Stimulated activated CD8-positive, alpha-beta memory T cell treated with anti-CD3 and anti-CD28 coated beads, Interleukin-12 subunit alpha, Interleukin-12 subunit beta, amount 100 ng/mL, for 24 hours (primary cell): Measurements from ENCODE around the gene SNTG2.
"Not testable (repeated sequence)": the region's sequence is repeated elsewhere in the genome, so short reads cannot be mapped to it uniquely, and the experiment has no call there.

Source experiments
- DNase-seq: peaks from one replicate; pipeline ENCODE4 v3.0.0-alpha.2; 2020; ENCODE audit errors: extremely low read depth

SNTG2 gene

DNA sequence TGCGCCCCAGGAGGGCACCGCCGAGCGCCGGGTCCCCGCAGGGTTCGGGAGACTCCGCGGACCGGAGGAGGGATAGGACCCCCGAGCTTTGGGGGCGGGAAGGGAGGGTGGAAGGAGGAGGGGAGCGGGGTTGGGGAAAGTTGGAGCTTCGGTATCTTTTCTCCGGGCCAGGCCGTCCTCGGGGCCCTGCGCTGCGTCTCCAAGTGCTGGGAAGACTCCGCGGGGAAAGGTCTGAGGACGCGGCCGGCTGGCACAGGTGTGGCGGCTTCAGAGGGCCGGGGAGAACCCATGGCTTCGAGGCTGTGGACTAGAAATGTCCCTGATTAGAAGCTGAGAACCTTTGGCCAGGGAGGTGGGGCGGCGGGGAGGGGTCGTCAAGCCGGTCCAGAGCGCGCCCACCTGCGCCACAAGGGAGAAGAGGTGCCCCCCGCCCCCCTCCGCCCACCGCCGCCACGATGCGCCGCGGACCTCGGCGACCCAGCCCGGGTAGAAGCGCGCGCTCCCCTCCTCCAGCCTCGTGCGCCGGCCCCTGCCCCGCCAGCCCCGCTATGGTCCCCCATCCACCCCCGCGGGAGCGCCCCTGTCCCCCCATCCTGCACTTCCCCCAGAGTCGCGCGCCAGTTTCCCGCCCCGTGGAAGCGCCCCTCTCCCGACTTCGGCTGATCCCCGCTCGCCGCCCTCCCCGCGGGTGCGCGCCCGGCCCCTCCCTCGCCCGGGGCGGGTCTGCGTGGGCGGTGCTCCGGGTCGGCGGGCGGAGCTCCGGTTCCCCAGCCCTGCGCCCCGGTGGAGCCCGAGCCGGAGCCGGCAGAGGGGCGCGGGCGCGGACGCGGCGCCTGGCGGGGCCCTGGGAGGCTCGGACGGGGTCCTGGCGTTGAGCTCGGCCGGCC lies at the start of gene SNTG2:
SNTG2 (plus strand) TSS at position 770 of the 887 bp plus-strand sequence. CDS start 148 bp downstream, outside the sequence.
- no peak for DNase-seq

DNA sequence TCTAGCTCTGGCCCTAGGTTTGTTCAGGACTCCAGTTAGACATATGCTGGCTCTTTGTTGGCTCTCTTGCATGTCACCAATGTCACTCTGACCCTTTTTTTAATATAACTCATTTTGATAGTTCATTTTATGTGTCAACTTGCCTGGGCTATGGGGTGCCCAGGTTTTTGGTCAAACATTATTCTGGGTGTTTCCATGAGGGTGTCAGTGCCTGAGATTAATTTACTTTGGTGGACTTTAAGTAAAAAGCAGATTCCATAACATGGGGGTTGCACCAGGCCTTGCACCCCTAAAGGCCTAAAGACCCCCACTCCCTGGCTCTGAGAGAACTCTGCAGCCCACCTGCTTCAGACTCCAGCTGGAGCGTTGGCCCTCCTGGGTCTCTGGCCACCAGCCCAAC lies 48.1 kb upstream of the SNTG2 start:
- DNase-seq, result no peak

- no peak for DNase-seq
Measured at GRCh38 chr2:903223-903900, 47.3 kb upstream of the SNTG2 start.

DNA sequence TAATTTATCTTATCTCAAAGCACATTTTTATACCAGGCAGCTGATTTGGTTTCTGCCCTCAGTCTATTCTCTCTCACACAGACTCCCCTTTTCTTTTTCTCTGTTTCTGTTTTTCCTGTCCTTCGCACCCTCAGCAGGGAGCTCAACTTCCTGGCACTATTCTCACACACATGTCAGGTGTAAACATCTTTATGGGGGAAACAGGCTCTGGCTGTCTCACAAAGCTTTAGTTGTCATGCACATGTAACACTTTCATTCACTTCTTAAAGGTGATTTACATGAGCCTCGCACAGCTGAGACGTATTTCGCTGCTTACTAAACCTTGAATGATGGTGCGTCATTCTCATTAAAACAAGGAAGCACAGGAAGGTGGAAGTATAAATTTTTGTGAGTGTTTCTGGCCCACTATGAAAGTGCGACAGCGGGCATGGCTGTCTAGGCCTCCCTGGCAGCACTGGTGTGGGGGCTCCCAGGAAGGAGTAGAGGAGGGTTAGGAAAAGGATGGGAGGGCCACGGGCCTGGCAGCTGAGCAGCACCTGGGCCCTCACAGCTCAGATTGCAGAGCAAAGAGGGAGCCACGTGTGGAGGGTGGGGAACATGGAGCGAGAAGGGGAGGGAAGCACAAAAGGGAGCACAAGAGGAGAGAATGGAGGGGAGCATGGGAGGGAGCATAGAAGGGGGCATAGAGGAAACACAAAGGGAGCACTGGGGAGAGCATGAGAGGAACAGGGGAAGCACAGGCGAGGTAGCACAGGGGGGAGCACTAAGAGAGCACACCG lies 46.2 kb upstream of the SNTG2 start:
- no peak for DNase-seq

DNA sequence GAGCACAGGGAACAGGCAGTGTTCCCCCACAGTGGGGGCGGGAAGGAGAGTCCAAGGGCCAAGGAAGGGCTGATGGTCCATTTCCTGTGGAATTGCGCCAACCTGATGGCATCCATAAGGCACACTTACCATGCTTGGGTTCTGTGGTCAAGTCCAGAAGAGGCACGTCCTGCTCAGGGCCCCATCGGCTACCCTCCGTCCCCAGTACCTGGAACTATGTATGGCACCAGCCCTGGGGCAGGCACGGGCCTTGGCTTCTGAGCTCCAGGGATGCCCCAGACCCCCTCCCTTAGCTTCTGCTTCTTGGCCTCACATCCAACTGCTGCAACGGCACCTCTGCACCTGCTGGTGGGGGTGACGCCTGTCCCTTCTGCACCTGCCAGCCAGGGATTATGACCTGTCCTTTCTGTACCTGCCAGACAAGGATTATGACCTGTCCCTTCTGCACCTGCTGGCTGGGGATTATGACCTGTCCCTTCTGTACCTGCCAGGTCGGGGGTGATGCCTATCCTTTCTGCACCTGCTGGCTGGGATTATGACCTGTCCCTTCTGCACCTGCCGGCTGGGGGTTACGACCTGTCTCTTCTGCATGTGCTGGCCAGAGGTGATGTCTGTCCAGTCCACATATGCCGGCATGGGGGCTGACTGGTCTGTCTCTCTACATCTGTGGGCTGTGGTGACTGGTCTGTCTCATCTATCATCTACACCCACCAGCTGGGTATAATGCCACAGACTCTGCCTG lies 45.4 kb upstream of the SNTG2 start:
- DNase-seq, result no peak

DNA sequence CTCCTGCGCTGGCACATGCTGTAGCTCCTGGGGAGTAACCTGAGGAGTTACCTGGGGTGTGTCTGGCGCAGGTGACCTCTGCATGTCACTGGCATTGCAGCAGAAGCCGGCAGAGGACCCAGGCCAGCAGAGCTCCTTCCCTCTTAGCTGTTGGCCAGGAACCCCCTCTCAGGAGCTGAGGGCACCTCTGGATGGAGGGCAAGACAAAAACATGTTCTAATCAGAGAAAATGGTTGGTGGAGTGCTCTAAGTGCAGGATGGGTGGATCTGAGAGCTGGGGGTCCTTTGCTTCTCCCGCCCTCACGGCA lies 44.9 kb upstream of the SNTG2 start:
- DNase-seq, result no peak

GRCh38 chr2:907706-908105 lies 42.9 kb upstream of the SNTG2 start:
- no peak for DNase-seq

DNA sequence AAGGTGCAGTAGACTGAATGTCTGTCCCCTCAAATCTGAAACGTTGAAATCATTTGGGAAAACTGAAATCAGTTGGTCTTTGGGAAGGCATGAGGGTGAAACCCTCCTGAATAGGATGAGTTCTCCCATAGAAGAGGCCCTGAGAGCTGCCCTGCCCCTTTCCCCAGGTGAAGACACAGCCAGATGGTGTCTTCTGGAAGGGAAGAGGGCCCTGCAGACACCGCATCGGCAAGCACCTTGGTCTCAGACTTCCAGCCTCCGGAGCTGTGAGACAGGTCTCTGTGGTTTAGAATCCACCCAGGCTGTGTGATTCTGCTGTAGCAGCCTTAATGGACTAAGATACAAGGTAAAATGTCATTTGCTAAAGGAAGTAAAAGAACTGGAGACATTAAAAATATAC lies 42.1 kb upstream of the SNTG2 start:
- no peak for DNase-seq

DNA sequence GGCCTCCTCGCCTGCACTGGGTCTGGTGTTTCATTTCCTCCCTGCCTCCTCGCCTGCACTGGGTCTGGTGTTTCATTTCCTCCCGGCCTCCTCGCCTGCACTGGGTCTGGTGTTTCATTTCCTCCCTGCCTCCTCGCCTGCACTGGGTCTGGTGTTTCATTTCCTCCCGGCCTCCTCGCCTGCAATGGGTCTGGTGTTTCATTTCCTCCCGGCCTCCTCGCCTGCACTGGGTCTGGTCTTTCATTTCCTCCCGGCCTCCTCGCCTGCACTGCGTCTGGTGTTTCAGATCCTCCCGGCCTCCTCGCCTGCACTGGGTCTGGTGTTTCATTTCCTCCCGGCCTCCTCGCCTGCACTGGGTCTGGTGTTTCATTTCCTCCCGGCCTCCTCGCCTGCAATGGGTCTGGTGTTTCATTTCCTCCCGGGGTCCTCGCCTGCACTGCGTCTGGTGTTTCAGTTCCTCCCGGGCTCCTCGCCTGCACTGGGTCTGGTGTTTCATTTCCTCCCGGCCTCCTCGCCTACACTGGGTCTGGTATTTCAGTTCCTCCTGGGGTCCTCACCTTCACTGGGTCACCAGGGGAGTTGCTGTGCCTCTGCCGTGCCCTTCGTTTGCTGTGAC lies 40.8 kb upstream of the SNTG2 start:
- not testable (repeated sequence) for DNase-seq

DNA sequence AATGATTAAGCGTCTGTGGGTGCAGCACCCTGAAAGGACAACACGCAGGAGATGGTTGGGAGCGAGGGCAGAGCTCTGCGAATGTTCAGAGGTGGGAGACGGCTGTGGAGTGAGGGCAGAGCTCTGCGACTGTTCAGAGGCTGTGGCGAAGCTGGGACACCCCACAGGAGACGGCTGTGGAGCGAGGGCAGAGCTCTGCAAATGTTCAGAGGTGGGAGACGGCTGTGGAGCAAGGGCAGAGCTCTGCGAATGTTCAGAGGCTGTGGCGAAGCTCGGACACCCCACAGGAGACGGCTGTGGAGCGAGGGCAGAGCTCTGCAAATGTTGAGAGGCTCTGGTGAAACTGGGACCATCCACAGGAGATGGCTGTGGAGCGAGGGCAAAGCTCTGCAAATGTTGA lies 40.0 kb upstream of the SNTG2 start:
- DNase-seq, result no peak

- DNase-seq, result no peak
Measured at GRCh38 chr2:915979-916378, 34.7 kb upstream of the SNTG2 start.

DNA sequence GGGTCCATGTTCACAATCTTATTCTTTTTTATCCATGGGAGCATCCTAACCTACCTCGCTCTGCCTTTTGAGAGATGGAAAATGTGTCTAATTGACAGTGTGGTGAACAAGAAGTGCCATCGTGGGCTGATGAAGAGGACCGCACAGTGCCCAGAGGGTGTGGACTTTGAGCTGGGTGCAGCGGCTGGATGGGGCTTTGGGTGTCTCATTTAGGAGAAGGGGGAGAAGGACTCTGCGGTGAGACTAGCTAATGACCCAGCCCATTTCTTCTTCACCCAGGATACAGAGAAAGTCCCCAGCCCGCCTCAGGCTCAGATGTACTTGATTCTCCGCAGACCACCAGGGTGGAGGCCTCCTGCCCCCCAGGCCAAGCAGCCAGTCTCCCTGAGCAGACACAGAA lies 33.7 kb upstream of the SNTG2 start:
- no peak for DNase-seq

- no peak for DNase-seq
Measured at GRCh38 chr2:919672-920071, 31.0 kb upstream of the SNTG2 start.

- DNase-seq, result no peak
Measured at GRCh38 chr2:920573-920972, 30.1 kb upstream of the SNTG2 start.

- DNase-seq, result no peak
Measured at GRCh38 chr2:920999-921398, 29.6 kb upstream of the SNTG2 start.

GRCh38 chr2:922185-922584 lies 28.5 kb upstream of the SNTG2 start:
- DNase-seq, result no peak

DNA sequence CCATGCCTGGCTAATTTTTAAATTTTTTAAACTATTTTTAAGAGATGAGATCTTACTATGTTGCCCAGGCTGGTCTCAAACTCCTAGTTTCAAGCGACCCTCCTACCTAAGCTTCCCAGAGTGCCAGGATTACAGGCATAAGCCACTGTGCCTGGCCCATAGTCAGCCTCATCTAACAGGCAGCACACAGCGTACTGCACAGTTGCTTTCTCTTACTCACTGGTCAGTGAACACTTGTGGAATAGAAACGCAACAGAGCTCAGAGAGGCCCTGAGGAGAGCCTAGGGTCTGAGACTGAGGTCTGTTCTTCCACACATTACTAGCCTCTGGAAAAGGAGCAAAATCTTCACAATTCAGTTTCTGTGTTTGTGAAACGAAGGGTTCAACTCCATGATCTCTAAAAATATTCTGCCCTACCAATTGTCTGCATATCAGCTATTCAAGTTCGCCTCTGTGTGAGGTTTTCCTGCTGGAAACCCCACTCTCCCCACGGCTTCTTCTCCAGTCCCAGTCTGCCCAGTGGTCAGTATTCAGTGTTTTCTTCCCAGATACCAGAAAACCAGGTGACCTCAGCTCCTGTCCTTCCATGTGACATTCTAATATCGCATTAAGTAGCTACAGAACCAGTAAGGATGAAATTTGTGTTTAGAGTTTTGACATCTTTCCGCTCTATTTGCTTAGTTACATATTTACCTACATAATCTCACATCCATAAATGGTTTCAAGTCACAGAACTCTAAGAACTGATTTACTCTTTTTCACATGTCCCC lies 26.6 kb upstream of the SNTG2 start:
- no peak for DNase-seq

GRCh38 chr2:924701-925100 lies 25.9 kb upstream of the SNTG2 start:
- DNase-seq, result no peak

- no peak for DNase-seq
Measured at GRCh38 chr2:925309-925708, 25.3 kb upstream of the SNTG2 start.

GRCh38 chr2:925711-926110 lies 24.9 kb upstream of the SNTG2 start:
- DNase-seq, result no peak
